ENCODE measurements around the gene FNIP1. TPM values are rescaled to one million over a fixed set of nuclear protein-coding genes. Genes with fewer than 3 reads are reported as not detected.

Gene FNIP1
- total and polyA plus RNA-seq, 2 of the 13 experiments (the other 11 are each of a cell fraction or from before 2014, with no cell fraction given): 10.9 to 29.3 TPM

DNA sequence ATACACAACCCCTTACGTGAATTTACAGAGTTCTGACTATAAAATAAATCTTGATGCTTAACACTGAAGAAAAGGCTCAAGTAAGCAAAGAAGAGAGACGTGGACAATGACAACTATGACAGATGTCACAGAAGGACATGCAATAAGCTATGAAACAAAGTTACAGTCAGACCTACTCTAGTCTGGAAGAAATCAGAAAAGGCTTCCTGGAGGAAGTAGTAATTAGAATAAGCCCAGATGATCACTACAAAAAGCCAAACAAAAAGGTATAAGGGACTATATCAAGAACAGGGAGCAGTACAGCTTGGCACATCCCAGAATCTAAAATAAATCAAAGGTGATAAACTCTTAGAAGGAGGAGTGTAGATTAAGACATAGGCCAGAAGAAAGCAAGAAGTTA, 6.3 kb downstream of the FNIP1 start (continued):
- TF ChIP-seq, protein P1, sequence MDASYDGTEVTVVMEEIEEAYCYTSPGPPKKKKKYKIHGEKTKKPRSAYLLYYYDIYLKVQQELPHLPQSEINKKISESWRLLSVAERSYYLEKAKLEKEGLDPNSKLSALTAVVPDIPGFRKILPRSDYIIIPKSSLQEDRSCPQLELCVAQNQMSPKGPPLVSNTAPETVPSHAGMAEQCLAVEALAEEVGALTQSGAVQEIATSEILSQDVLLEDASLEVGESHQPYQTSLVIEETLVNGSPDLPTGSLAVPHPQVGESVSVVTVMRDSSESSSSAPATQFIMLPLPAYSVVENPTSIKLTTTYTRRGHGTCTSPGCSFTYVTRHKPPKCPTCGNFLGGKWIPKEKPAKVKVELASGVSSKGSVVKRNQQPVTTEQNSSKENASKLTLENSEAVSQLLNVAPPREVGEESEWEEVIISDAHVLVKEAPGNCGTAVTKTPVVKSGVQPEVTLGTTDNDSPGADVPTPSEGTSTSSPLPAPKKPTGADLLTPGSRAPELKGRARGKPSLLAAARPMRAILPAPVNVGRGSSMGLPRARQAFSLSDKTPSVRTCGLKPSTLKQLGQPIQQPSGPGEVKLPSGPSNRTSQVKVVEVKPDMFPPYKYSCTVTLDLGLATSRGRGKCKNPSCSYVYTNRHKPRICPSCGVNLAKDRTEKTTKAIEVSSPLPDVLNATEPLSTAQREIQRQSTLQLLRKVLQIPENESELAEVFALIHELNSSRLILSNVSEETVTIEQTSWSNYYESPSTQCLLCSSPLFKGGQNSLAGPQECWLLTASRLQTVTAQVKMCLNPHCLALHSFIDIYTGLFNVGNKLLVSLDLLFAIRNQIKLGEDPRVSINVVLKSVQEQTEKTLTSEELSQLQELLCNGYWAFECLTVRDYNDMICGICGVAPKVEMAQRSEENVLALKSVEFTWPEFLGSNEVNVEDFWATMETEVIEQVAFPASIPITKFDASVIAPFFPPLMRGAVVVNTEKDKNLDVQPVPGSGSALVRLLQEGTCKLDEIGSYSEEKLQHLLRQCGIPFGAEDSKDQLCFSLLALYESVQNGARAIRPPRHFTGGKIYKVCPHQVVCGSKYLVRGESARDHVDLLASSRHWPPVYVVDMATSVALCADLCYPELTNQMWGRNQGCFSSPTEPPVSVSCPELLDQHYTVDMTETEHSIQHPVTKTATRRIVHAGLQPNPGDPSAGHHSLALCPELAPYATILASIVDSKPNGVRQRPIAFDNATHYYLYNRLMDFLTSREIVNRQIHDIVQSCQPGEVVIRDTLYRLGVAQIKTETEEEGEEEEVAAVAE (CRISPR knock-in tag; IDR thresholded peaks at IDR 0.05; ENCODE audit: borderline replicate concordance): no peak

DNA sequence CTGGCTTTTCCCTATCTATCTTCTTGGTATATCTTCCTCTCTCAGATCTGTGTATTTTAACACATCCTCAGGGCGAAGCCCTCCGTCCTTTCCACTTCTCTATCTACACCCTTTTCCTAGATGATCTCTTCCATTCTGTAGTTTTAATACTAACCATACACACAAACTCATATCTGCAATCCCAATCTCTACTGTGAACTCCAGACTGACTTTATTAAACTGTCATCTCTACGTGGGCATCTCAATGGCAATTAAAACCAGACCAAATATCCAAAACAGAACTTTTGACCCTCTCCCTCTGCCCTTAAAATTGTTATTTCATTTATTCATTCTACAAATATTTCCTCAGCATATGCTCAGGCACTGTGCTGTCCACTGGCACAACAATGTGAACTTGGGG, 7.1 kb downstream of the FNIP1 start:
- ChIA-PET POLR2A (no interaction called here), CTCF (ENCODE audit: low intra/inter-chr PET ratio, low total read pairs) (no interaction called here)
- H3K9me3 ChIP-seq (ENCODE audit: low read length): no peaks in the 10 kb centered on the region
- WGBS (ENCODE audit: low lambda C conversion rate): 98% methylated on average over 3 of the region's 3 CpGs
- no peak for FAIRE-seq
- intact Hi-C loops (cut with micrococcal nuclease; ENCODE audit: unreplicated experiment): no loop called here
- H3K79me2 ChIP-seq (ENCODE audit: insufficient read depth, low read length): peaks cover 91% of the 10 kb centered on the region
- in situ Hi-C loops (cut with HindIII; ENCODE audit: extremely low pct_ligation_motif_present, low pct_unique_long_range_greater_than_20kb): no loop called here
- no peak for ATAC-seq
- H3K4me1 ChIP-seq (ENCODE audit: insufficient read depth, low read length): peaks cover 50% of the 10 kb centered on the region
- no peaks in the 10 kb centered on the region for H3K27me3 ChIP-seq (ENCODE audit: control insufficient read depth in 1 of 2, insufficient read depth in 2 of 2, low read length in 2 of 2)
- H3K36me3 ChIP-seq (replicated peaks in 1 of 2; ENCODE audit: control insufficient read depth in 1 of 2, insufficient read depth in 2 of 2, low read length in 2 of 2): no peaks in the 10 kb centered on the region
- H3K4me2 ChIP-seq (ENCODE audit: low read depth, low read length): no peak overlapping the region
- no peak for DNase-seq (ENCODE audit: low spot score)
- BruUV-seq (replicated peaks): TSS peak; percentile 0
- peaks cover 55% of the 10 kb centered on the region for H4K20me1 ChIP-seq (ENCODE audit: insufficient read depth, low read length)
- H2AFZ ChIP-seq (ENCODE audit: low read length): no peak overlapping the region
- H3K4me3 ChIP-seq (replicated peaks in 1 of 3; ENCODE audit: insufficient read depth in 1 of 3, low read depth in 2 of 3, low read length in 3 of 3): no peak overlapping the region
- H3K9ac ChIP-seq (ENCODE audit: insufficient read depth, low read depth, low read length): no peak overlapping the region
- TF ChIP-seq SP1 (IDR thresholded peaks at IDR 0.05) (no peak), SP1 (CRISPR knock-in tag; IDR thresholded peaks at IDR 0.05) (no peak), MLLT10 (CRISPR knock-in tag; IDR thresholded peaks at IDR 0.05) (no peak), PRPF4 (IDR thresholded peaks at IDR 0.05; ENCODE audit: low read depth, low read length, poor library complexity, severe bottlenecking) (no peak), NR2F1 (CRISPR knock-in tag; IDR thresholded peaks at IDR 0.05) (no peak), TBL1XR1 (IDR thresholded peaks at IDR 0.05; ENCODE audit: borderline replicate concordance, low read length, partially characterized antibody) (no peak), NAIF1 (CRISPR knock-in tag; IDR thresholded peaks at IDR 0.05; ENCODE audit: borderline replicate concordance) (no peak)
- no peak overlapping the region for H3K27ac ChIP-seq (ENCODE audit: extremely low read length, insufficient read depth, low read length)

Measured in HepG2 (cell line).